ENCODE data around the gene NECAP2.

GRCh38 chr1:16442941-16443340 is 2.4 kb downstream of the NECAP2 start:
- TF ChIP-seq, protein P1, sequence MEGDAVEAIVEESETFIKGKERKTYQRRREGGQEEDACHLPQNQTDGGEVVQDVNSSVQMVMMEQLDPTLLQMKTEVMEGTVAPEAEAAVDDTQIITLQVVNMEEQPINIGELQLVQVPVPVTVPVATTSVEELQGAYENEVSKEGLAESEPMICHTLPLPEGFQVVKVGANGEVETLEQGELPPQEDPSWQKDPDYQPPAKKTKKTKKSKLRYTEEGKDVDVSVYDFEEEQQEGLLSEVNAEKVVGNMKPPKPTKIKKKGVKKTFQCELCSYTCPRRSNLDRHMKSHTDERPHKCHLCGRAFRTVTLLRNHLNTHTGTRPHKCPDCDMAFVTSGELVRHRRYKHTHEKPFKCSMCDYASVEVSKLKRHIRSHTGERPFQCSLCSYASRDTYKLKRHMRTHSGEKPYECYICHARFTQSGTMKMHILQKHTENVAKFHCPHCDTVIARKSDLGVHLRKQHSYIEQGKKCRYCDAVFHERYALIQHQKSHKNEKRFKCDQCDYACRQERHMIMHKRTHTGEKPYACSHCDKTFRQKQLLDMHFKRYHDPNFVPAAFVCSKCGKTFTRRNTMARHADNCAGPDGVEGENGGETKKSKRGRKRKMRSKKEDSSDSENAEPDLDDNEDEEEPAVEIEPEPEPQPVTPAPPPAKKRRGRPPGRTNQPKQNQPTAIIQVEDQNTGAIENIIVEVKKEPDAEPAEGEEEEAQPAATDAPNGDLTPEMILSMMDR (IDR thresholded peaks at IDR 0.05; ENCODE audit: poor library complexity): no peak
- TF ChIP-seq EZH2 (IDR thresholded peaks at IDR 0.05; ENCODE audit: borderline replicate concordance): no peak

All from hepatocyte (in vitro differentiated cells).